ENCODE data around the gene SNRPA.

SNRPA gene

GRCh38 chr19:40806423-40807146 is 55.6 kb downstream of the SNRPA start:
- peak; percentile 76 for TF ChIP-seq SIN3A (IDR thresholded peaks at IDR 0.05; ENCODE audit: borderline replicate concordance, insufficient read depth, low read length)
- peak; percentile 80 for TF ChIP-seq FOXP2 (optimal IDR thresholded peaks at IDR 0.05; ENCODE audit: borderline replicate concordance, extremely low read depth, extremely low read length, insufficient read depth)
- peak; percentile 57; the same call in 1 of the 2 replicates for TF ChIP-seq POLR2AphosphoS5 (IDR thresholded peaks at IDR 0.05; ENCODE audit: low read depth, low read length)
- TF ChIP-seq REST (IDR thresholded peaks at IDR 0.05; ENCODE audit: insufficient read depth in 1 of 2, low read depth in 2 of 2, low read length in 2 of 2), result no peak; a peak in 1 of 4 replicates
- peak; percentile 64; the same call in 1 of the 2 replicates for TF ChIP-seq TAF1 (IDR thresholded peaks at IDR 0.05; ENCODE audit: borderline replicate concordance, insufficient read depth, low read length)

- TF ChIP-seq FOXP2 (optimal IDR thresholded peaks at IDR 0.05; ENCODE audit: borderline replicate concordance, extremely low read depth, extremely low read length, insufficient read depth) (no peak), SIN3A (IDR thresholded peaks at IDR 0.05; ENCODE audit: borderline replicate concordance, insufficient read depth, low read length) (no peak), REST (IDR thresholded peaks at IDR 0.05; ENCODE audit: insufficient read depth in 1 of 2, low read depth in 2 of 2, low read length in 2 of 2) (no peak)
Measured at GRCh38 chr19:40807147-40808020, 56.4 kb downstream of the SNRPA start.

- TF ChIP-seq TAF1 (IDR thresholded peaks at IDR 0.05; ENCODE audit: borderline replicate concordance, insufficient read depth, low read length), result no peak
- no peak for TF ChIP-seq REST (IDR thresholded peaks at IDR 0.05; ENCODE audit: insufficient read depth in 1 of 2, low read depth in 2 of 2, low read length in 2 of 2)
- no peak for TF ChIP-seq POLR2AphosphoS5 (IDR thresholded peaks at IDR 0.05; ENCODE audit: low read depth, low read length)
- no peak for TF ChIP-seq FOXP2 (optimal IDR thresholded peaks at IDR 0.05; ENCODE audit: borderline replicate concordance, extremely low read depth, extremely low read length, insufficient read depth)
- TF ChIP-seq SIN3A (IDR thresholded peaks at IDR 0.05; ENCODE audit: borderline replicate concordance, insufficient read depth, low read length), result no peak
Measured at GRCh38 chr19:40808021-40808325, 57.0 kb downstream of the SNRPA start.

- TF ChIP-seq TAF1 (IDR thresholded peaks at IDR 0.05; ENCODE audit: borderline replicate concordance, insufficient read depth, low read length) (no peak), POLR2AphosphoS5 (IDR thresholded peaks at IDR 0.05; ENCODE audit: low read depth, low read length) (peak; percentile 36; the same call in 1 of the 2 replicates), SIN3A (IDR thresholded peaks at IDR 0.05; ENCODE audit: borderline replicate concordance, insufficient read depth, low read length) (no peak)
Measured at GRCh38 chr19:40808497-40808896, 57.5 kb downstream of the SNRPA start.

GRCh38 chr19:40809358-40810086 is 58.5 kb downstream of the SNRPA start:
- TF ChIP-seq TAF1 (IDR thresholded peaks at IDR 0.05; ENCODE audit: borderline replicate concordance, insufficient read depth, low read length) (no peak), FOXP2 (optimal IDR thresholded peaks at IDR 0.05; ENCODE audit: borderline replicate concordance, extremely low read depth, extremely low read length, insufficient read depth) (no peak), POLR2AphosphoS5 (IDR thresholded peaks at IDR 0.05; ENCODE audit: low read depth, low read length) (no peak), SIN3A (IDR thresholded peaks at IDR 0.05; ENCODE audit: borderline replicate concordance, insufficient read depth, low read length) (no peak), REST (IDR thresholded peaks at IDR 0.05; ENCODE audit: insufficient read depth in 1 of 2, low read depth in 2 of 2, low read length in 2 of 2) (no peak)

Data from PFSK-1 (cell line).